Stomach (tissue), 4 donors: ENCODE results near the gene PC.

Source experiments
- POLR2A ChIP-seq, 4 donors: fragments of 450-650 bp; IDR thresholded peaks; one replicate each; pipeline ENCODE4 v1.6.1; 2016; ENCODE audit warnings: antibody characterized with exemption in 4 of 4, control low read depth in 2 of 4, mild to moderate bottlenecking in 1 of 4, moderate library complexity in 1 of 4
- TF ChIP-seq, protein P1 (sequence below), 7 experiments: fragments of 450-650 bp in 4 of 7; fragments of 200-600 bp in 3 of 7; sonication (generic) in 3 of 7; IDR thresholded peaks; one replicate each; pipeline ENCODE4 v1.5.1; 2016 to 2019; ENCODE audit warnings: antibody characterized with exemption in 7 of 7, control low read depth in 2 of 7, mild to moderate bottlenecking in 1 of 7

GRCh38 chr11:66987924-66988637 lies 29.9 kb upstream of the PC start:
- no peak for TF ChIP-seq POLR2A (IDR thresholded peaks at IDR 0.05)
- TF ChIP-seq, protein P1, sequence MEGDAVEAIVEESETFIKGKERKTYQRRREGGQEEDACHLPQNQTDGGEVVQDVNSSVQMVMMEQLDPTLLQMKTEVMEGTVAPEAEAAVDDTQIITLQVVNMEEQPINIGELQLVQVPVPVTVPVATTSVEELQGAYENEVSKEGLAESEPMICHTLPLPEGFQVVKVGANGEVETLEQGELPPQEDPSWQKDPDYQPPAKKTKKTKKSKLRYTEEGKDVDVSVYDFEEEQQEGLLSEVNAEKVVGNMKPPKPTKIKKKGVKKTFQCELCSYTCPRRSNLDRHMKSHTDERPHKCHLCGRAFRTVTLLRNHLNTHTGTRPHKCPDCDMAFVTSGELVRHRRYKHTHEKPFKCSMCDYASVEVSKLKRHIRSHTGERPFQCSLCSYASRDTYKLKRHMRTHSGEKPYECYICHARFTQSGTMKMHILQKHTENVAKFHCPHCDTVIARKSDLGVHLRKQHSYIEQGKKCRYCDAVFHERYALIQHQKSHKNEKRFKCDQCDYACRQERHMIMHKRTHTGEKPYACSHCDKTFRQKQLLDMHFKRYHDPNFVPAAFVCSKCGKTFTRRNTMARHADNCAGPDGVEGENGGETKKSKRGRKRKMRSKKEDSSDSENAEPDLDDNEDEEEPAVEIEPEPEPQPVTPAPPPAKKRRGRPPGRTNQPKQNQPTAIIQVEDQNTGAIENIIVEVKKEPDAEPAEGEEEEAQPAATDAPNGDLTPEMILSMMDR (IDR thresholded peaks at IDR 0.05) = no peak
